Measurements from ENCODE around the gene RAG1.

DNA sequence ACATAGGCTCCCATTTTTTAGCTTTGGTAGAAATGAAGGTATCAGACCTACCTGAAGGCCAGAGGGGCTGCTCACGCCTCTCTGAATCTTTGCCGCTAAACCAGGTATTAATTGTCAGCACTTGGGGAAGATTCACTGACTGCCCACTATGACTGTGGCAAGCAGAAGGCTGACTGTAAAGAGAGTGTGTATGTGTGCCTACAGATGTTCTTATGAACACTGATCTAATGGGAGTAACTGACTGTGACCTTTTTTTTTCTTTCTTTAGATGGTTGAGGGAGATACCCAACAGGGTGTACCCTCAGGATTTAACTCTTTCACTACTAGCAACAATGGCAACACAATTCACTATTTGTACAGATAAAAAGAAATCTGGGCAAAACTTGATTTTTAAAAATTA is 30.2 kb downstream of the RAG1 start, which contains the start of gene RAG2:
- TF ChIP-seq, protein P1, sequence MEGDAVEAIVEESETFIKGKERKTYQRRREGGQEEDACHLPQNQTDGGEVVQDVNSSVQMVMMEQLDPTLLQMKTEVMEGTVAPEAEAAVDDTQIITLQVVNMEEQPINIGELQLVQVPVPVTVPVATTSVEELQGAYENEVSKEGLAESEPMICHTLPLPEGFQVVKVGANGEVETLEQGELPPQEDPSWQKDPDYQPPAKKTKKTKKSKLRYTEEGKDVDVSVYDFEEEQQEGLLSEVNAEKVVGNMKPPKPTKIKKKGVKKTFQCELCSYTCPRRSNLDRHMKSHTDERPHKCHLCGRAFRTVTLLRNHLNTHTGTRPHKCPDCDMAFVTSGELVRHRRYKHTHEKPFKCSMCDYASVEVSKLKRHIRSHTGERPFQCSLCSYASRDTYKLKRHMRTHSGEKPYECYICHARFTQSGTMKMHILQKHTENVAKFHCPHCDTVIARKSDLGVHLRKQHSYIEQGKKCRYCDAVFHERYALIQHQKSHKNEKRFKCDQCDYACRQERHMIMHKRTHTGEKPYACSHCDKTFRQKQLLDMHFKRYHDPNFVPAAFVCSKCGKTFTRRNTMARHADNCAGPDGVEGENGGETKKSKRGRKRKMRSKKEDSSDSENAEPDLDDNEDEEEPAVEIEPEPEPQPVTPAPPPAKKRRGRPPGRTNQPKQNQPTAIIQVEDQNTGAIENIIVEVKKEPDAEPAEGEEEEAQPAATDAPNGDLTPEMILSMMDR (IDR thresholded peaks at IDR 0.05) = no peak
- no peak for TF ChIP-seq POLR2A (IDR thresholded peaks at IDR 0.05)

Measured in body of pancreas (tissue), 4 donors.